Glutamatergic neuron (in vitro differentiated cells): ENCODE results near the gene UBTD2. TPM values are rescaled to one million over a fixed set of nuclear protein-coding genes. Genes with fewer than 3 reads are reported as not detected.

ENCODE experiments used
- DNase-seq: peaks from one replicate; pipeline ENCODE4 v3.0.0; 2022
- H3K27ac Mint-ChIP-seq: one replicate; pipeline ENCODE4 v1.8.0; 2020; ENCODE audit warnings: mild to moderate bottlenecking, mixed read lengths, inconsistent platforms; ENCODE audit not compliant: unreplicated experiment
- H3K27me3 Mint-ChIP-seq: one replicate; pipeline ENCODE4 v1.8.0; 2020; ENCODE audit warnings: mild to moderate bottlenecking, moderate library complexity, mixed read lengths, inconsistent platforms; ENCODE audit not compliant: unreplicated experiment
- H3K36me3 Mint-ChIP-seq: one replicate; pipeline ENCODE4 v1.8.0; 2020; ENCODE audit warnings: mild to moderate bottlenecking, mixed read lengths, inconsistent platforms; ENCODE audit not compliant: unreplicated experiment
- H3K4me1 Mint-ChIP-seq: one replicate; pipeline ENCODE4 v1.8.0; 2020; ENCODE audit warnings: mild to moderate bottlenecking, low read depth, mixed read lengths, inconsistent platforms; ENCODE audit not compliant: unreplicated experiment
- H3K4me3 Mint-ChIP-seq: one replicate; pipeline ENCODE4 v1.8.0; 2020; ENCODE audit warnings: mild to moderate bottlenecking, mixed read lengths, inconsistent platforms; ENCODE audit not compliant: unreplicated experiment
- H3K9me3 Mint-ChIP-seq: one replicate; pipeline ENCODE4 v1.8.0; 2020; ENCODE audit warnings: mild to moderate bottlenecking, moderate library complexity, mixed read lengths, inconsistent platforms; ENCODE audit not compliant: unreplicated experiment
- CTCF ChIP-seq: fragments of 200-600 bp; sonication (generic); IDR thresholded peaks from one replicate; pipeline ENCODE4 v1.5.0; 2021; ENCODE audit not compliant: partially characterized antibody, unreplicated experiment
- total RNA-seq: library from RNA; stranded (reverse); fragmentation: NEBNext Ultra II Directional; extraction: Animal tissue kit (Norgen Biotek cat#: 25700); gene quantifications from one replicate; pipeline ENCODE4 v1.2.1, GENCODE V29; 2021; ENCODE audit not compliant: unreplicated experiment

Gene UBTD2
- total RNA-seq, 1 donor from 2014 or later = 68.1 TPM

GRCh38 chr5:172165465-172165864, 118.1 kb downstream of the UBTD2 start:
- Mint-ChIP-seq H3K4me1 (peaks cover 34% of the 10 kb centered on the region), H3K9me3 (peaks cover 1% of the 10 kb centered on the region), H3K36me3 (no peaks in the 10 kb centered on the region), H3K27ac (no peak overlapping the region), H3K4me3 (no peak overlapping the region), H3K27me3 (peaks cover 8% of the 10 kb centered on the region)
- no peak for TF ChIP-seq CTCF
- no peak for DNase-seq

GRCh38 chr5:172164769-172165212, 118.8 kb downstream of the UBTD2 start:
- H3K27me3 Mint-ChIP-seq = peaks cover 9% of the 10 kb centered on the region
- H3K4me1 Mint-ChIP-seq = peaks cover 35% of the 10 kb centered on the region
- H3K27ac Mint-ChIP-seq = peak overlapping the region; percentile 33
- no peak for DNase-seq
- H3K9me3 Mint-ChIP-seq = peaks cover 1% of the 10 kb centered on the region
- no peak for TF ChIP-seq CTCF
- H3K36me3 Mint-ChIP-seq = no peaks in the 10 kb centered on the region
- no peak overlapping the region for H3K4me3 Mint-ChIP-seq

- no peak for DNase-seq
- H3K9me3 Mint-ChIP-seq = peaks cover 1% of the 10 kb centered on the region
Observed at GRCh38 chr5:172163346-172163745, 120.2 kb downstream of the UBTD2 start.

GRCh38 chr5:172162987-172163343, 120.6 kb downstream of the UBTD2 start:
- Mint-ChIP-seq H3K9me3 (peaks cover 1% of the 10 kb centered on the region), H3K36me3 (no peaks in the 10 kb centered on the region), H3K27ac (peak overlapping the region; percentile 22), H3K27me3 (peaks cover 3% of the 10 kb centered on the region), H3K4me3 (no peak overlapping the region), H3K4me1 (peaks cover 24% of the 10 kb centered on the region)
- DNase-seq = no peak
- TF ChIP-seq CTCF = no peak

More at GRCh38 chr5:172163346-172163745, 120.2 kb downstream of the UBTD2 start:
- no peak for TF ChIP-seq CTCF
- Mint-ChIP-seq H3K4me1 (peaks cover 28% of the 10 kb centered on the region), H3K27me3 (peaks cover 3% of the 10 kb centered on the region), H3K27ac (peak overlapping the region; percentile 22), H3K4me3 (no peak overlapping the region), H3K36me3 (no peaks in the 10 kb centered on the region)

GRCh38 chr5:172162323-172162986, 121.1 kb downstream of the UBTD2 start:
- no peak overlapping the region for H3K27ac Mint-ChIP-seq
- no peak for DNase-seq
- H3K4me3 Mint-ChIP-seq = no peak overlapping the region
- peaks cover 1% of the 10 kb centered on the region for H3K9me3 Mint-ChIP-seq
- H3K36me3 Mint-ChIP-seq = no peaks in the 10 kb centered on the region
- peaks cover 3% of the 10 kb centered on the region for H3K27me3 Mint-ChIP-seq
- peaks cover 19% of the 10 kb centered on the region for H3K4me1 Mint-ChIP-seq
- TF ChIP-seq CTCF = no peak
